ENCODE data around the gene ATXN1.
A peak's percentile ranks its signal among the peaks of the same experiment; 100 is the strongest.
"Not testable (repeated sequence)": the region's sequence is repeated elsewhere in the genome, so short reads cannot be mapped to it uniquely, and the experiment has no call there.

Gene ATXN1

GRCh38 chr6:16412982-16413381 lies 348.3 kb downstream of the ATXN1 start:
- no peak for DNase-seq (ENCODE audit: low read depth in 2 of 2)

- DNase-seq (ENCODE audit: low read depth in 2 of 2) = no peak
Measured at GRCh38 chr6:16412171-16412570, 349.1 kb downstream of the ATXN1 start.

GRCh38 chr6:16409531-16410441 lies 351.5 kb downstream of the ATXN1 start:
- peak in 1 of 2 donors; percentile 29 for DNase-seq (ENCODE audit: low read depth in 2 of 2)

GRCh38 chr6:16408766-16409165 lies 352.5 kb downstream of the ATXN1 start:
- no peak for DNase-seq (ENCODE audit: low read depth in 2 of 2)

- no peak for DNase-seq (ENCODE audit: low read depth in 2 of 2)
Measured at GRCh38 chr6:16406966-16407365, 354.3 kb downstream of the ATXN1 start.

GRCh38 chr6:16406538-16406937 lies 354.7 kb downstream of the ATXN1 start:
- not testable (repeated sequence) for DNase-seq (ENCODE audit: low read depth in 2 of 2)

GRCh38 chr6:16405375-16405774 lies 355.9 kb downstream of the ATXN1 start:
- DNase-seq (ENCODE audit: low read depth in 2 of 2) = no peak

- no peak for DNase-seq (ENCODE audit: low read depth in 2 of 2)
Measured at GRCh38 chr6:16404456-16404855, 356.8 kb downstream of the ATXN1 start.

GRCh38 chr6:16403831-16404230 lies 357.4 kb downstream of the ATXN1 start:
- DNase-seq (ENCODE audit: low read depth in 2 of 2) = no peak

GRCh38 chr6:16402581-16402900 lies 358.7 kb downstream of the ATXN1 start:
- no peak for DNase-seq (ENCODE audit: low read depth in 2 of 2)

- DNase-seq (ENCODE audit: low read depth in 2 of 2) = no peak
Measured at GRCh38 chr6:16400248-16400760, 361.0 kb downstream of the ATXN1 start.

- no peak for DNase-seq (ENCODE audit: low read depth in 2 of 2)
Measured at GRCh38 chr6:16399695-16400094, 361.6 kb downstream of the ATXN1 start.

GRCh38 chr6:16399158-16399557 lies 362.1 kb downstream of the ATXN1 start:
- no peak for DNase-seq (ENCODE audit: low read depth in 2 of 2)

- no peak for DNase-seq (ENCODE audit: low read depth in 2 of 2)
Measured at GRCh38 chr6:16398587-16398986, 362.7 kb downstream of the ATXN1 start.

GRCh38 chr6:16397623-16398022 lies 363.6 kb downstream of the ATXN1 start:
- DNase-seq (ENCODE audit: low read depth in 2 of 2) = no peak

- DNase-seq (ENCODE audit: low read depth in 2 of 2) = no peak
Measured at GRCh38 chr6:16396497-16397319, 364.6 kb downstream of the ATXN1 start.

- no peak for DNase-seq (ENCODE audit: low read depth in 2 of 2)
Measured at GRCh38 chr6:16394632-16395031, 366.6 kb downstream of the ATXN1 start.

GRCh38 chr6:16393326-16393725 lies 367.9 kb downstream of the ATXN1 start:
- no peak for DNase-seq (ENCODE audit: low read depth in 2 of 2)

- DNase-seq (ENCODE audit: low read depth in 2 of 2) = no peak
Measured at GRCh38 chr6:16392010-16392409, 369.2 kb downstream of the ATXN1 start.

GRCh38 chr6:16391451-16391912 lies 369.8 kb downstream of the ATXN1 start:
- no peak for DNase-seq (ENCODE audit: low read depth in 2 of 2)

GRCh38 chr6:16390909-16391450 lies 370.3 kb downstream of the ATXN1 start:
- not testable (repeated sequence) for DNase-seq (ENCODE audit: low read depth in 2 of 2)

GRCh38 chr6:16389642-16390041 lies 371.6 kb downstream of the ATXN1 start:
- no peak for DNase-seq (ENCODE audit: low read depth in 2 of 2)
